HL-60/S4 treated with retinoic acid at 250 ng/mL for 4 days and 3 days (cell line): ENCODE data around the gene MTHFD1L.
"Not testable (repeated sequence)": the region's sequence is repeated elsewhere in the genome, so short reads cannot be mapped to it uniquely, and the experiment has no call there.

Experiments
- in situ Hi-C: fragments of 300-500 bp; cut with MboI; formaldehyde crosslinking; loops from 2 replicates; pipeline ENCODE4 v1.7.0; 2022; ENCODE audit warnings: low sequenced_read_pairs

Gene MTHFD1L

DNA sequence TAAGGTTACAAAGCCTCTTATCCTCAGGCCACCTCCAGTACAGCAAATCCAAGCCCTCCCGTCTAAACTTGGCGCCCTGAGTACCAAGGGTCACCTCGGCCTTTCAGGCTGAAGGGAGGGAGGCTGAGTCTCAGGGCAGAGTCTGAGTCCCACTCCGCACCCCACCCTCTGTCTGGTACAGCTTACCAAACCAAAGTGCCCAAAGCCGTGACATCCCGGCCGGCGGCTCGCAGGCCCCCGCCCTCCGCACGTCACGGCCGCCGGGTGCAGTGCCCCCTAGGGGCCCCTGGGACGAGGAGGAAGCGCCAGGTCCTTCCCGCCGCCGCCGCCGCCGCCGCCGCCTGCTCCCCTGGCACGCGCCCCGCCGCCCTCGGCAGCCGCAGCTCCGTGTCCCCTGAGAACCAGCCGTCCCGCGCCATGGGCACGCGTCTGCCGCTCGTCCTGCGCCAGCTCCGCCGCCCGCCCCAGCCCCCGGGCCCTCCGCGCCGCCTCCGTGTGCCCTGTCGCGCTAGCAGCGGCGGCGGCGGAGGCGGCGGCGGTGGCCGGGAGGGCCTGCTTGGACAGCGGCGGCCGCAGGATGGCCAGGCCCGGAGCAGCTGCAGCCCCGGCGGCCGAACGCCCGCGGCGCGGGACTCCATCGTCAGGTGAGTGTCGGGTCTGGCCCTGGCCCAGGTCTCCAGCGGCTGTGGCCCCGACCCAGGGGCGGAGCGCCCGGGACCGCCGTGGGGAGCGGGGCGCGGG, at the start of gene MTHFD1L:
TSS of gene MTHFD1L (plus strand) at position 297 of the 741 bp plus-strand sequence. CDS start at position 418, 121 bp downstream.
- in situ Hi-C loops: no loop called here

- in situ Hi-C loops: loop anchor here (10.0 to 25.0 kb wide), 3 partner anchors 402 to 879 kb away; partner anchors contain the start of genes ULBP2 and ULBP3
These were observed 48.9 kb upstream of the MTHFD1L start for GRCh38 chr6:150816554-150816953.

DNA sequence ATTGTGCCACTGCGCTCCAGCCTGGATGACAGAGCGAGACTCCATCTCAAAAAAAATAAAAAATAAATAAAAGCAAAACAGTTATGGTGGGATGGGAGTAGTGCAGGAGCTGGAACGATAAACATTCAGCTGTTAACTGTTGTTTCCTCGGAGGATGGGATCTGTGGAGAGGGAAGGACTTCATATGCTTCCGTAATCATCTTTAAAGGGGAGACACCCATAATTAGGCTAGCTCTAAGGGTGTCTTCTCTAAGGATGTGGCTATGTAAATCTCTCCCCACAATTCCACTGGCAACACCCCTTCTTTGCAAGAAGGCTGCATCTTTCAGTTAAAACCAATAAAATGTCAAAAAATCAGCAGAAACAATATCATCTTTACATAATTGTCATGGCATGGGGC, 42.6 kb upstream of the MTHFD1L start:
- in situ Hi-C loops: loop anchor here (25.0 kb wide), 2 partner anchors 761 to 886 kb away; partner anchors contain the start of genes ULBP2 and ULBP3

DNA sequence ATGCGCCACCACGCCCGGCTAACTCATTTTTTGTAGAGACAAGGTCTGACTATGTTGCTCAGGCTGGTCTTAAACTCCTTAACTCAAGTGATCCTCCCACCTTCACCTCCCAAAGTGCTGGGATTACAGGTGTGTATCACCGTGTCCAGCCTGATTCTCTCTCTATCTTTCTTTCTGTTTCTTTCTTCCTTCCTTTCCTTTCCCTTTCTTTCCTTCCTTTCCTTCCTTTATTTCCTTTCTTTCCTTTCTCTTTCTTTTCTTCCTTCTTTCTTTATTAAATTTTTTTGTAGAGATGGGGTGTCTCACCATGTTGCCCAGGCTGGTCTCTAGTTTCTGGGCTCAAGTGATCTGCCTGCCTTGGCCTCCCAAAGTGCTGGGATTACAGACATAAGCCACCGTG, 38.7 kb upstream of the MTHFD1L start:
- in situ Hi-C loops: no loop called here

DNA sequence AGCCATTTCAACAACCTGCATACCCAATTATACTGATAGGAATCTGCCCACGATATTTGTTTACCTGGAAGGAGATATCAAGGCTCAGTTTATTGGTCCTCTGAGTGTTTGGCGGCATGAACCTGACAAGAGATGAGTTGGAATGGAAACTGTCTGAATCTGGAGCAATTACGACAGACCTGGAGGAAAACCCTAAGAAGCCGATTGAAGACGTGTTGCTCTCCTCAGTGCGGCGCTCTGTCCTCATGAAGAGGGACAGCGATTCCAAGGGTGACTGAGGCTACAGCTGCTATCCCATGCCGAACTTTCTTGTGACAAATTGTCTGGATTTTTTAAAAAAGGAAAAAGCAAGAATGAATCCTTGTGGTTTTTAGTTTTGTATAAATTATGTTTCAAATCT, 37.4 kb upstream of the MTHFD1L start:
- in situ Hi-C loops: not testable (repeated sequence)

- in situ Hi-C loops: no loop called here
These were observed 34.9 kb upstream of the MTHFD1L start for GRCh38 chr6:150830439-150831165.

DNA sequence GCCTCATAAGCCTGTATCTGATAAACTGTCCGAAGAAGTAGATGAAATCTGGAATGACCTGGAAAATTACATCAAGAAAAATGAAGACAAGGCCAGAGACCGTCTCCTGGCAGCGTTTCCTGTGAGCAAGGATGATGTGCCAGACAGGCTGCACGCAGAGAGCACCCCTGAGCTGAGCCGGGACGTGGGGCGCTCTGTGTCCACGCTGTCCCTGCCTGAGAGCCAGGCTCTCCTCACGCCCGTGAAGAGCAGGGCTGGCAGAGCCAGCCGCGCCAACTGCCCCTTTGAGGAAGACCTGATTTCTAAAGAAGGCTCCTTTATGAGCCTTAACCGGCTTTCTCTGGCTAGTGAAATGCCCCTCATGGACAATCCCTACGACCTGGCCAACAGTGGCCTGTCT, 33.9 kb upstream of the MTHFD1L start:
- in situ Hi-C loops: no loop called here

DNA sequence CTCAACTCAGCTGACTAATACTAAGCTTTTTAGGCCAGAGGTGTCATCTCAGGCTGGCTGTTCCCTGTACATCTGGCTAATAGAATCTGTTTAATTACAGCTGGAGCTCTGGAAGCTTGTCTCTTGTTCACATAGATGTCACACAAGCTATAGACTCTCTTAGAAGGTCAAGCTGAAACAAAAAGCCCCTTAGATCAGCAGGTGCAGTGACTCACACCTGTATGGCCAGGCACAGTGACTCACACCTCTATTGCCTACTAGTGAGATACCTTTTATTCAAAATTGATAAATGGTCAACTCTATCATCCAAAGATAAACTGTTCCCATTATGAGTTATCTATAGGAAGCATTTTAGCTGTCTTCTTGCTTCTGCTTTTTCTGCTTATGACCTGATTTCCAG, 29.9 kb upstream of the MTHFD1L start:
- in situ Hi-C loops: no loop called here

DNA sequence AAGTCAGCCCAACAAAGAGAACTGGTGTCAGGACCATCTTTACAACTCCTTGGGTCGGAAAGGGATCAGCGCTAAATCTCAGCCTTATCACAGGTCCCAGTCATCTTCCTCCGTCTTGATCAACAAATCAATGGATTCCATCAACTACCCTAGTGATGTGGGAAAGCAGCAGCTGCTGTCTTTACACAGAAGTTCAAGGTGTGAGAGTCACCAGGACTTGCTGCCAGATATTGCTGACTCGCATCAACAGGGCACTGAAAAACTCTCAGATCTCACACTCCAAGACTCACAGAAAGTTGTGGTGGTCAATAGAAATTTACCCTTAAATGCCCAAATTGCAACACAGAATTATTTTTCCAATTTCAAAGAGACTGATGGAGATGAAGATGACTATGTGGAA, 25.3 kb upstream of the MTHFD1L start:
- in situ Hi-C loops: no loop called here

GRCh38 chr6:150841189-150841588, 24.3 kb upstream of the MTHFD1L start:
- in situ Hi-C loops: no loop called here

GRCh38 chr6:150841697-150842096, 23.8 kb upstream of the MTHFD1L start:
- in situ Hi-C loops: no loop called here

- in situ Hi-C loops: no loop called here
These were observed 21.1 kb upstream of the MTHFD1L start for GRCh38 chr6:150844371-150844770.

GRCh38 chr6:150846641-150847040, 18.9 kb upstream of the MTHFD1L start:
- in situ Hi-C loops: no loop called here

DNA sequence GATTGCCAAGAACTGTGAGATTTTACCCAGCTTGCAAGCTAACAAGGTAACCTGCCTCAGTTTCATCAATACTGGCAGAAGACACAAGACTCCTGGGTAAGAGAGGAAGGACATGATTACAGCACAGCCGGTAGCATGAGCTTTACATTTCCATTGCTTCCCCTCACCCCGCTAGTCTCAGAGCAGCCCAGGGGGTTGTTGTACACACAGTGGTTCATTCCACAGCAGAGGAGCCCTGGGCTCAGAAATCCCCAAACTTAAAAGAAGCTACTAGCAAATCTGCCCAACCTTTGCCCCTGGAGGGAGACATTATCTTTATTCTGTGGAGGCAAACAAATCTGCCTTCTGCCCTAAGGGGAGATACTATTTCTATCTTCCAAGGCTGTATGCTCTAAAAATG, 17.1 kb upstream of the MTHFD1L start:
- in situ Hi-C loops: no loop called here

GRCh38 chr6:150854392-150854791, 11.1 kb upstream of the MTHFD1L start:
- in situ Hi-C loops: not testable (repeated sequence)

DNA sequence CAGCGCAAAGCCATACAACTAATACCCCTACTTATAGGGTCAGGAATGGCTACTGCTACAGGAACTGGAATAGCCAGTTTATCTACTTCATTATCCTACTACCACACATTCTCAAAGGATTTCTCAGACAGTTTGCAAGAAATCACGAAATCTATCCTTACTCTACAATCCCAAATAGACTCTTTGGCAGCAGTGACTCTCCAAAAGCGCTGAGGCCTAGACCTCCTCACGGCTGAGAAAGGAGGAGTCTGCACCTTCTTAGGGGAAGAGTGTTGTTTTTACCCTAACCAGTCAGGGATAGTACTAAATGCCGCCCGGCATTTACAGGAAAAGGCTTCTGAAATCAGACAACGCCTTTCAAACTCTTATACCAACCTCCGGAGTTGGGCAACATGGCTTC, 10.3 kb upstream of the MTHFD1L start:
- in situ Hi-C loops: not testable (repeated sequence)

DNA sequence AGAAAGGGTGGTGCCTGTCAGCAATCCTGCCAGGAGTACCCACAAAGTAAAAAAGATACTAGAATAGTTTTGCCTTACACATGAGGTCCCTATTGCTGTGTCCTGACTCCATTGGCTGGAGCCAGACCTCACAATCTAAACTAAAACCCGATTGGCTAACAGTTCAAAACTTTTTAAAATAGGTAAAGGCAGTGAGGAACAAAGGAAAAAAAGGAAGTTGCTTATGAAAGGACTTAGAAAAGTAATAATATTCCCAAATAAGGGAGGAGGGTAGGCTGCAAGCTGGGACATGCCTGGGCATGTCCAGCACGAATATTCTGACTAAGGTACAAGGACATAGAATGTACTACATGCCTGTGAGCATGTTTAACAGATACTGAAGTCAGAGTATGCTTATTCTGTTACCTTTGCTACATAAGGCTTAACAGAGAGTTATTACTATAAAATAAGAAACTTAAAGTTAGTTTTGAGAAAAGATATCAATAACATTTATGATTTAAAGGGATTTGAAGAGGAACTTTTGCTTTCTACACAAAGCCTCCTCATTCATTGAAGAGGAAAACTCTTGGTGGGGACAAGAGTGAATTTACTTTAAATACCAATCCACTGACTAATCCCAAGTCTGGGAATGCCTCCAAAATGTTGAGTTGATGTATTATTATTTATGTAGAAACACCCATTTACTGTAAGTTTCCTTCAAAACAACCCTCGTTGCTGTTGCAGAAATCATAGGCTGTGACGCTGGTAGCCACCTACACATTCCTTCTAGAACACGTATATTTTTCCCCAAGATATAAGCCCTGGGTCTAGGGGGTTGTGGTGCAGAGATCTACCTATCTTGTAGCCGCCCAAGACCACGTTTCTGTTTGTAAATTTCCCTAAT, 8.2 kb upstream of the MTHFD1L start:
- in situ Hi-C loops: no loop called here

- in situ Hi-C loops: no loop called here
These were observed 7.6 kb upstream of the MTHFD1L start for GRCh38 chr6:150857945-150858308.

DNA sequence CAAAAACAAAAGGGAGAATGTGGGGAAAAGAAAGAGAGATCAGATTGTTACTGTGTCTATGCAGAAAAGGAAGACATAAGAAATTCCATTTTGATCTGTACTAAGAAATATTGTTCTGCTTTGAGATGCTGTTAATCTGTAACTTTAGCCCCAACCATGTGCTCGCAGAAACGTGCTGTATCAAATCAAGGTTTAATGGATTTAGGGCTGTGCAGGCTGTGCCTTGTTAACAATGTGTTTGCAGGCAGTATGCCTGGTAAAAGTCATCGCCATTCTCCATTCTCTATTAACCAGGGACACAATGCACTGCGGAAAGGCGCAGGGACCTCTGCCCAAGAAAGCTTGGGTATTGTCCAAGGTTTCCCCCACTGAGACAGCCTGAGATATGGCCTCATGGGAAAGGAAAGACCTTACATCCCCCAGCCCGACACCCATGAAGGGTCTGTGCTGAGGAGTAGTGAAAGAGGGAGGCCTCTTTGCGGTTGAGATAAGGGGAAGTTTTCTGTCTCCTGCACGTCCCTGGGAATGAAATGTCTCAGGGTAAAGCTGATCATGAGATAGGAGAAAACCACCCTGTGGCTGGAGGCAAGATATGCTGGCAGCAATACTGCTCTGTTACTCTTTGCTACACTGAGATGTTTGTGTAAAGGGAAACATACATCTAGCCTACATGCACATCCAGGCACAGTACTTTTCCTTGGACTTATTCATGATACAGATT, 3.9 kb upstream of the MTHFD1L start:
- in situ Hi-C loops: not testable (repeated sequence)

DNA sequence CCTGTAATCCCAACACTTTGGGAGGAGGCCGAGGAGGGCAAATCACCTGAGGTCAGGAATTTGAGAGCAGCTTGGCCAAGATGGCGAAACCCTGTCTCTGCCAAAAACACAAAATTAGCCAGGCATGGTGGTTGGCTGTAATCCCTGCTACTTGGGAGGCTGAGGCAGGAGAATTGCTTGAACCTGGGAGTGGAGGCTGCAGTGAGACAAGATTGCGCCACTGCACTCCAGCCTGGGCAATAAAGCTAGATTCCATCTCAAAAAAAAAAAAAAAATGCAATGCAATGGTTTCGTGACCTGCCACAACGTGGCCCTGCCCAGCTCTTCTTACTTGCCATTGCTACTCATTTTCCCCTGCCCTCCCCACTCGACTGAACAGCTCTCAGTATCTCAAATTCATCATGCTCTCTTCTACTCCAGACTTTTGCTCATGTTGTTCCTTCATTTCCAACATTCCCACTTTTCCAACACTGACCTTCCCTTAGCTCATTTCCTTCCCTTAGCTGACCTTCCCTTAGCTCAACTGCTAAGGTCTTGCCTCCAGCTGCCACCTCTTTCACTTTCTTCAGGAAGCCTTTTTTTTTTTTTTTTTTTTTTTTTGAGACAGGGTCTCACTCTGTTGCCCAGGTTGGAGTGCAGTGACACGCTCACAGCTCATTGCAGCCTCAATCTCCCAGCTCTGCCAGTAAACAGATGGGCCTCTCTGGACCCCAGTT, 2.1 kb upstream of the MTHFD1L start:
- in situ Hi-C loops: no loop called here
